ENCODE data around the gene DENND4B. TPM values are rescaled to one million over a fixed set of nuclear protein-coding genes. Genes with fewer than 3 reads are reported as not detected.

Gene DENND4B
- total and polyA plus RNA-seq, 10 of the 15 experiments (the other 5 are each of a cell fraction or from before 2014, with no cell fraction given): 12.0 to 74.8 (median 22.7) TPM

DNA sequence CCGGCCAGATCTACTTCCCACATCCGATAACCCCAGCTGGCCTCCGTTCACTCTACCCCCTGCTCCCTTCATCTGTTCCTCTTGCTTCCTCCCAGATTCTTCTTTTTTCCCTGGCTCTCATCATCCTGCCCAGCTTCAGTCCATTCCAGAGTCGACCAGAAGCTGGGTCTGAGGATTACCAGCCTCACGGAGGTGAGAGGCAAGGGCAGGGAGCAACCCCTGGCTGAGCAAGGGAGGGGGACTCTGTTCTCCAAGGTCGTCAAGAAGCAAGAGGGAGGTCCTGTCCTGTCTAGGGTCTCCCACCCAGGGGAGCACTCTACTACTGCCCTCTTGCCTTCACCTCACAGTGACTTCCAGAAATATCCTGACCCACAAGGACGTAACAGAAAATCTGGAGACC, 27.0 kb upstream of the DENND4B start:
- Histone ChIP-seq H3K27me3 (replicated peaks in 1 of 2; ENCODE audit: control insufficient read depth in 2 of 2, insufficient read depth in 2 of 2, low read length in 1 of 2) (no peaks in the 10 kb centered on the region), H4K20me1 (ENCODE audit: control insufficient read depth, insufficient read depth) (no peaks in the 10 kb centered on the region), H2AFZ (ENCODE audit: control insufficient read depth, low read depth, low read length) (no peak overlapping the region), H3K79me2 (ENCODE audit: control insufficient read depth, insufficient read depth, low read length) (peaks cover 22% of the 10 kb centered on the region), H3K9me3 (replicated peaks; ENCODE audit: control insufficient read depth, insufficient read depth, low read length) (no peaks in the 10 kb centered on the region), H3K27ac (ENCODE audit: control insufficient read depth, insufficient read depth) (no peak overlapping the region), H3K4me3 (no peak overlapping the region), H3K36me3 (ENCODE audit: control insufficient read depth in 2 of 2, insufficient read depth in 2 of 2, low read length in 1 of 2) (peaks cover 8 to 16% of the 10 kb centered on the region in 2 experiments), H3K4me2 (ENCODE audit: control insufficient read depth, insufficient read depth) (no peak overlapping the region), H3K9ac (ENCODE audit: control insufficient read depth, insufficient read depth, low read length) (no peak overlapping the region), H3K4me1 (ENCODE audit: control insufficient read depth, insufficient read depth, low read length) (peaks cover 14% of the 10 kb centered on the region)
- intact Hi-C loops (cut with micrococcal nuclease; ENCODE audit: unreplicated experiment) (no loop called here), in situ Hi-C loops (cut with MboI) (no loop called here)
- DNase-seq (ENCODE audit: low read depth, low spot score) (no peak), ATAC-seq (no peak), FAIRE-seq (no peak)
- ChIA-PET RAD21 (ENCODE audit: unreplicated experiment) (no interaction called here), CTCF (interaction anchor here (0.7 to 1.4 kb wide), 2 partner anchors 10 to 13 kb away, joined by 3 to 4 read pairs; partner anchors contain the start of genes RAB13 and SLC39A1), SMC1A (ENCODE audit: uncharacterized antibody, unreplicated experiment) (interaction anchor here (1.3 kb wide), 1 partner anchor 18 kb away, joined by 4 read pairs; no protein-coding TSS in a partner anchor), POLR2A (interaction anchor here (2.4 kb wide), 1 partner anchor 11 kb away, joined by 9 read pairs; the partner anchor contains the start of gene SLC39A1)
- TF ChIP-seq SUPT20H (IDR thresholded peaks at IDR 0.05; ENCODE audit: borderline replicate concordance, control insufficient read depth, low read depth, low read length): no peak
- no peak for TF ChIP-seq SPI1 (IDR thresholded peaks at IDR 0.05; ENCODE audit: borderline replicate concordance, insufficient read depth, low read depth, low read length)
- TF ChIP-seq SMAD5 (IDR thresholded peaks at IDR 0.05; ENCODE audit: low read depth): 0 out of 2 replicates have a peak, but pooled peaks have one; percentile 7
- no peak for TF ChIP-seq SMARCA5 (IDR thresholded peaks at IDR 0.05)
- no peak for TF ChIP-seq KDM1A (IDR thresholded peaks at IDR 0.05; ENCODE audit: borderline replicate concordance)
- TF ChIP-seq GABPA (IDR thresholded peaks at IDR 0.05; ENCODE audit: low read depth): no peak
- WGBS (ENCODE audit: insufficient coverage, insufficient replicate concordance, low lambda C conversion rate, missing lambda C conversion rate): 84% methylated on average over 7 of the region's 7 CpGs
- no TSS peak for BruUV-seq (replicated peaks)

DNA sequence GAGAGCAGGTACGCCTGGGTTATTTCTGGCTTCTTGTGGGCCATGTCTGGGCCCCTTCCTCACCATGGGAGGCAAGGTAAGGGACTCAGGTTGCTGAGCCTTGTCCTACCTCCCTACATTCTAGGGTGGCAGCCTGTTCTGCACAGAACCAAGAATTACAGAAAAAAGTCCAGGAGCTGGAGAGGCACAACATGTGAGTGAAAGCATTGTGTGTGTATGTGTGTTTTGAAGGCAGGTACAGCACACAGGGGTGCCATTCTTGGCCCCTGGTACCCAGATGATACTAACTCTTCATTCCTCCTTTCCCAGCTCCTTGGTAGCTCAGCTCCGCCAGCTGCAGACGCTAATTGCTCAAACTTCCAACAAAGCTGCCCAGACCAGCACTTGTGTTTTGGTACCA, 26.6 kb upstream of the DENND4B start:
- H3K9ac ChIP-seq (ENCODE audit: control insufficient read depth, insufficient read depth, low read length): no peak overlapping the region
- 94% methylated on average over 3 of the region's 3 CpGs for WGBS (ENCODE audit: insufficient coverage, insufficient replicate concordance, low lambda C conversion rate, missing lambda C conversion rate)
- ChIA-PET RAD21 (ENCODE audit: unreplicated experiment) (interaction anchor here (1.2 kb wide), 1 partner anchor 13 kb away, joined by 3 read pairs; the partner anchor contains the start of gene RAB13), CTCF (interaction anchor here (0.7 to 1.4 kb wide), 2 partner anchors 10 to 13 kb away, joined by 3 to 4 read pairs; partner anchors contain the start of genes RAB13 and SLC39A1), SMC1A (ENCODE audit: uncharacterized antibody, unreplicated experiment) (interaction anchor here (0.9 kb wide), 1 partner anchor 10 kb away, joined by 3 read pairs; the partner anchor contains the start of gene SLC39A1), POLR2A (interaction anchor here (2.4 kb wide), 1 partner anchor 10 kb away, joined by 9 read pairs; the partner anchor contains the start of gene SLC39A1)
- intact Hi-C loops (cut with micrococcal nuclease; ENCODE audit: unreplicated experiment) (no loop called here), in situ Hi-C loops (cut with MboI) (no loop called here)
- peaks cover 8 to 16% of the 10 kb centered on the region in 2 experiments for H3K36me3 ChIP-seq (ENCODE audit: control insufficient read depth in 2 of 2, insufficient read depth in 2 of 2, low read length in 1 of 2)
- no peak overlapping the region for H3K4me2 ChIP-seq (ENCODE audit: control insufficient read depth, insufficient read depth)
- H3K4me3 ChIP-seq: no peak overlapping the region
- H3K79me2 ChIP-seq (ENCODE audit: control insufficient read depth, insufficient read depth, low read length): peaks cover 24% of the 10 kb centered on the region
- ATAC-seq: no peak
- H3K27ac ChIP-seq (ENCODE audit: control insufficient read depth, insufficient read depth): no peak overlapping the region
- no TSS peak for BruUV-seq (replicated peaks)
- H2AFZ ChIP-seq (ENCODE audit: control insufficient read depth, low read depth, low read length): no peak overlapping the region
- H3K4me1 ChIP-seq (ENCODE audit: control insufficient read depth, insufficient read depth, low read length): peaks cover 19% of the 10 kb centered on the region
- no peaks in the 10 kb centered on the region for H3K9me3 ChIP-seq (replicated peaks; ENCODE audit: control insufficient read depth, insufficient read depth, low read length)
- TF ChIP-seq PML (IDR thresholded peaks at IDR 0.05; ENCODE audit: low read length) (0 out of 2 replicates have a peak, but pooled peaks have one; percentile 46), SREBF1 (IDR thresholded peaks at IDR 0.05; ENCODE audit: low read length) (no peak), POLR2AphosphoS2 (IDR thresholded peaks at IDR 0.05; ENCODE audit: low read depth, low read length) (peak; percentile 23; the same call in 1 of the 2 replicates)
- TF ChIP-seq, protein P1, sequence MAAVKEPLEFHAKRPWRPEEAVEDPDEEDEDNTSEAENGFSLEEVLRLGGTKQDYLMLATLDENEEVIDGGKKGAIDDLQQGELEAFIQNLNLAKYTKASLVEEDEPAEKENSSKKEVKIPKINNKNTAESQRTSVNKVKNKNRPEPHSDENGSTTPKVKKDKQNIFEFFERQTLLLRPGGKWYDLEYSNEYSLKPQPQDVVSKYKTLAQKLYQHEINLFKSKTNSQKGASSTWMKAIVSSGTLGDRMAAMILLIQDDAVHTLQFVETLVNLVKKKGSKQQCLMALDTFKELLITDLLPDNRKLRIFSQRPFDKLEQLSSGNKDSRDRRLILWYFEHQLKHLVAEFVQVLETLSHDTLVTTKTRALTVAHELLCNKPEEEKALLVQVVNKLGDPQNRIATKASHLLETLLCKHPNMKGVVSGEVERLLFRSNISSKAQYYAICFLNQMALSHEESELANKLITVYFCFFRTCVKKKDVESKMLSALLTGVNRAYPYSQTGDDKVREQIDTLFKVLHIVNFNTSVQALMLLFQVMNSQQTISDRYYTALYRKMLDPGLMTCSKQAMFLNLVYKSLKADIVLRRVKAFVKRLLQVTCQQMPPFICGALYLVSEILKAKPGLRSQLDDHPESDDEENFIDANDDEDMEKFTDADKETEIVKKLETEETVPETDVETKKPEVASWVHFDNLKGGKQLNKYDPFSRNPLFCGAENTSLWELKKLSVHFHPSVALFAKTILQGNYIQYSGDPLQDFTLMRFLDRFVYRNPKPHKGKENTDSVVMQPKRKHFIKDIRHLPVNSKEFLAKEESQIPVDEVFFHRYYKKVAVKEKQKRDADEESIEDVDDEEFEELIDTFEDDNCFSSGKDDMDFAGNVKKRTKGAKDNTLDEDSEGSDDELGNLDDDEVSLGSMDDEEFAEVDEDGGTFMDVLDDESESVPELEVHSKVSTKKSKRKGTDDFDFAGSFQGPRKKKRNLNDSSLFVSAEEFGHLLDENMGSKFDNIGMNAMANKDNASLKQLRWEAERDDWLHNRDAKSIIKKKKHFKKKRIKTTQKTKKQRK (IDR thresholded peaks at IDR 0.05; ENCODE audit: low read depth, low read length): no peak
- FAIRE-seq: no peak
- H3K27me3 ChIP-seq (replicated peaks in 1 of 2; ENCODE audit: control insufficient read depth in 2 of 2, insufficient read depth in 2 of 2, low read length in 1 of 2): no peaks in the 10 kb centered on the region
- DNase-seq (ENCODE audit: low read depth, low spot score): no peak
- no peaks in the 10 kb centered on the region for H4K20me1 ChIP-seq (ENCODE audit: control insufficient read depth, insufficient read depth)

Data from GM12878 (cell line).